Vagina (tissue), 2 donors: ENCODE data around the gene SLCO2B1.

Source experiments
- POLR2A ChIP-seq, 2 donors: fragments of 450-650 bp; IDR thresholded peaks; one replicate each; pipeline ENCODE4 v1.6.1; 2017; ENCODE audit warnings: antibody characterized with exemption in 2 of 2, mild to moderate bottlenecking in 2 of 2, moderate library complexity in 2 of 2
- POLR2AphosphoS5 ChIP-seq, 2 donors: sonication (generic); formaldehyde crosslinking; IDR thresholded peaks; one replicate each; pipeline ENCODE4 v1.9.0; 2017; ENCODE audit warnings: antibody characterized with exemption in 2 of 2, mild to moderate bottlenecking in 2 of 2, low read depth in 1 of 2; ENCODE audit not compliant: insufficient read depth in 1 of 2
- TF ChIP-seq, protein P1 (sequence below), 3 experiments: fragments of 450-650 bp in 2 of 3; fragments of 200-600 bp in 1 of 3; sonication (generic) in 1 of 3; IDR thresholded peaks; one replicate each; pipeline ENCODE4 v1.5.1; 2017 to 2019; ENCODE audit warnings: antibody characterized with exemption in 3 of 3, mild to moderate bottlenecking in 2 of 3, moderate library complexity in 2 of 3

DNA sequence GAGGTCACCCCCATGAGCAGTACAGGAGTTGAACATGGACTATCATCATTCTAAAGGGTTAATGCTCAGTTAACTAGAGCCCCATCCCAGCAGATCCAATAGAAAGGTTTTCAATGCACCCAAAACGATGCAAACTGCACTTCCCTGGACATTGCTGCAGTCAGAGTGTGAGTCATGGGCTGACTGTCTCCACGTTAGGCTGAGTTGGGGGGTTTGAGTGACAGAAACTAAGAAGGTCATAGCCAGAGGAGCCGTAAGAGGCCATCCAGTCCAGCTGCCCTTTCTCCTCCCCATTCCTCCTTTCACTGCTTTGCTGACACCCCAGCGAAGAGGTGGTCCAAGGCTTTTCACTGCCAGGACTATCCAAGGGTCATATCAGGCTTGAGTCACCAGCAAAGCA, 43.7 kb upstream of the SLCO2B1 start:
- TF ChIP-seq POLR2A (IDR thresholded peaks at IDR 0.05): no peak
- TF ChIP-seq, protein P1, sequence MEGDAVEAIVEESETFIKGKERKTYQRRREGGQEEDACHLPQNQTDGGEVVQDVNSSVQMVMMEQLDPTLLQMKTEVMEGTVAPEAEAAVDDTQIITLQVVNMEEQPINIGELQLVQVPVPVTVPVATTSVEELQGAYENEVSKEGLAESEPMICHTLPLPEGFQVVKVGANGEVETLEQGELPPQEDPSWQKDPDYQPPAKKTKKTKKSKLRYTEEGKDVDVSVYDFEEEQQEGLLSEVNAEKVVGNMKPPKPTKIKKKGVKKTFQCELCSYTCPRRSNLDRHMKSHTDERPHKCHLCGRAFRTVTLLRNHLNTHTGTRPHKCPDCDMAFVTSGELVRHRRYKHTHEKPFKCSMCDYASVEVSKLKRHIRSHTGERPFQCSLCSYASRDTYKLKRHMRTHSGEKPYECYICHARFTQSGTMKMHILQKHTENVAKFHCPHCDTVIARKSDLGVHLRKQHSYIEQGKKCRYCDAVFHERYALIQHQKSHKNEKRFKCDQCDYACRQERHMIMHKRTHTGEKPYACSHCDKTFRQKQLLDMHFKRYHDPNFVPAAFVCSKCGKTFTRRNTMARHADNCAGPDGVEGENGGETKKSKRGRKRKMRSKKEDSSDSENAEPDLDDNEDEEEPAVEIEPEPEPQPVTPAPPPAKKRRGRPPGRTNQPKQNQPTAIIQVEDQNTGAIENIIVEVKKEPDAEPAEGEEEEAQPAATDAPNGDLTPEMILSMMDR (IDR thresholded peaks at IDR 0.05): no peak
- TF ChIP-seq POLR2AphosphoS5 (IDR thresholded peaks at IDR 0.05; ENCODE audit: insufficient read depth in 1 of 2, low read depth in 1 of 2): no peak
